GM12878 (cell line): ENCODE data around the gene COL24A1. TPM values are rescaled to one million over a fixed set of nuclear protein-coding genes. Genes with fewer than 3 reads are reported as not detected.

Experiments
- ATAC-seq: fragments of 200-7000 bp; cut with Tn5 transposase; 3 replicates; pipeline ENCODE4 v1.9.1; 2020; ENCODE audit warnings: mild to moderate bottlenecking, moderate library complexity
- BruUV-seq: library from RNA; stranded (reverse); fragments of 400-500 nt; replicated peaks from 2 replicates; lab custom pipeline; 2021; lab: Mats Ljungman, UMichigan
- CTCF ChIA-PET: fragments of 300-600 bp; sonication (Branson Sonifier 250); formaldehyde crosslinking; extraction: SDS; loops from one replicate; lab custom pipeline; 2021; ENCODE audit warnings: inconsistent platforms; lab: Yijun Ruan, JAX
- POLR2A ChIA-PET: fragments of 350-600 bp; formaldehyde crosslinking; extraction: SDS; loops from one replicate; lab custom pipeline; 2021; ENCODE audit warnings: inconsistent platforms; lab: Charles Lee
- RAD21 ChIA-PET: fragments of 300-600 bp; sonication (Branson Sonifier 250); formaldehyde crosslinking; loops from one replicate; lab custom pipeline; 2023; ENCODE audit warnings: antibody characterized with exemption; ENCODE audit not compliant: unreplicated experiment; lab: Charles Lee
- SMC1A ChIA-PET: fragments of 300-600 bp; sonication (Branson Sonifier 250); formaldehyde crosslinking; loops from one replicate; lab custom pipeline; 2023; ENCODE audit not compliant: unreplicated experiment, uncharacterized antibody; lab: Charles Lee
- DNase-seq: peaks from one replicate; pipeline ENCODE4 v3.0.0-alpha.2; 2011; ENCODE audit warnings: low read depth, low spot score
- FAIRE-seq: peaks from 3 replicates; lab custom pipeline; 2011; peaks lifted over from hg19 to GRCh38; lab: Jason Lieb, UNC
- H2AFZ ChIP-seq: 2 replicates; pipeline ENCODE4 v1.6.0; 2011; ENCODE audit warnings: low read depth, low read length, control low read depth; ENCODE audit not compliant: control insufficient read depth
- H3K27ac ChIP-seq: 2 replicates; pipeline ENCODE4 v1.5.1; 2011; ENCODE audit warnings: control low read depth; ENCODE audit not compliant: control insufficient read depth, insufficient read depth
- H3K27me3 ChIP-seq, 2 experiments: replicated peaks in 1 of 2; 2 replicates each; pipeline versions ENCODE4 v1.6.0 to v1.6.1; 2011; ENCODE audit warnings: low read length in 1 of 2; ENCODE audit not compliant: control insufficient read depth in 2 of 2, insufficient read depth in 2 of 2
- H3K36me3 ChIP-seq, 2 experiments: 2 replicates each; pipeline ENCODE4 v1.5.1; 2011; ENCODE audit warnings: low read length in 1 of 2; ENCODE audit not compliant: control insufficient read depth in 2 of 2, insufficient read depth in 2 of 2
- H3K4me1 ChIP-seq: 2 replicates; pipeline ENCODE4 v1.6.1; 2011; ENCODE audit warnings: mild to moderate bottlenecking, low read length, moderate library complexity, mixed read lengths; ENCODE audit not compliant: control insufficient read depth, insufficient read depth
- H3K4me2 ChIP-seq: 2 replicates; pipeline ENCODE4 v1.6.0; 2011; ENCODE audit warnings: control low read depth; ENCODE audit not compliant: control insufficient read depth, insufficient read depth
- H3K4me3 ChIP-seq: fragments of 200-600 bp; sonication (generic); 2 replicates; pipeline ENCODE4 v1.5.1; 2016
- H3K79me2 ChIP-seq: 2 replicates; pipeline ENCODE4 v1.6.0; 2011; ENCODE audit warnings: low read length; ENCODE audit not compliant: control insufficient read depth, insufficient read depth
- H3K9ac ChIP-seq: 2 replicates; pipeline ENCODE4 v1.8.0; 2011; ENCODE audit warnings: low read length, control low read depth, mixed read lengths; ENCODE audit not compliant: control insufficient read depth, insufficient read depth
- H3K9me3 ChIP-seq: replicated peaks from 3 replicates; pipeline ENCODE4 v1.5.1; 2011; ENCODE audit warnings: mild to moderate bottlenecking, low read length; ENCODE audit not compliant: control insufficient read depth, insufficient read depth
- H4K20me1 ChIP-seq: 2 replicates; pipeline ENCODE4 v1.6.0; 2011; ENCODE audit not compliant: control insufficient read depth, insufficient read depth
- BCL11A ChIP-seq: IDR thresholded peaks from 2 replicates; pipeline ENCODE4 v1.6.1; 2011; ENCODE audit warnings: low read depth, low read length
- CTCF ChIP-seq, 3 experiments: IDR thresholded peaks in 2 of 3; conservative IDR thresholded peaks in 1 of 3; 2 replicates each; pipeline ENCODE4 v1.5.1; 2011; ENCODE audit warnings: low read depth in 3 of 3, low read length in 3 of 3, mild to moderate bottlenecking in 3 of 3, control low read depth in 2 of 3, moderate library complexity in 2 of 3, inconsistent platforms in 1 of 3, mixed read lengths in 1 of 3; ENCODE audit not compliant: control insufficient read depth in 2 of 3, insufficient read depth in 1 of 3; ENCODE audit errors: extremely low read depth in 1 of 3
- RUNX3 ChIP-seq: IDR thresholded peaks from 2 replicates; pipeline ENCODE4 v1.6.1; 2012; ENCODE audit warnings: low read length, inconsistent platforms
- WGBS: methylation state at CpG from one replicate; pipeline ENCODE4 v1.1.6; 2016; ENCODE audit warnings: low lambda C conversion rate; ENCODE audit not compliant: insufficient replicate concordance, insufficient coverage; ENCODE audit errors: missing lambda C conversion rate; 5-methylcytosine and 5-hydroxymethylcytosine counted together
- in situ Hi-C: fragments of 300-500 bp; cut with MboI; formaldehyde crosslinking; loops from 9 replicates; pipeline ENCODE4 v1.14.3; 2018; ENCODE audit warnings: mixed read lengths
- intact Hi-C: fragments of 100-400 bp; cut with micrococcal nuclease; formaldehyde crosslinking; loops from one replicate; pipeline ENCODE4 v1.14.2; 2022; ENCODE audit not compliant: unreplicated experiment
- polyA plus RNA-seq, 11 experiments: library from polyadenylated mRNA; depleted of rRNA in 4 of 11; unstranded in 6 of 11; stranded (reverse) in 5 of 11; fragments of >200 nt; fragmentation: Nextera tagmentation in 4 of 11; fragmentation: Illumina TruSeq in 1 of 11; extraction: Ambion mirVana in 4 of 11; extraction: Trizol in 1 of 11; gene quantifications; 1 replicate in 1 of 11; 2 replicates in 10 of 11; pipeline versions ENCODE4 v1.2.1 to v1.2.3, GENCODE V29; 2011 to 2016; ENCODE audit warnings: inconsistent platforms in 2 of 11, missing spikeins in 2 of 11, low read depth in 1 of 11
- total RNA-seq, 4 experiments: library from RNA; depleted of rRNA in 3 of 4; stranded (reverse); fragments of >200 nt in 3 of 4; fragmentation: Illumina TruSeq in 1 of 4; extraction: Trizol in 1 of 4; gene quantifications; 2 replicates each; pipeline versions ENCODE4 v1.2.1 to v1.2.3, GENCODE V29; 2013 to 2021

COL24A1 gene
- total and polyA plus RNA-seq, 10 of the 15 experiments (the other 5 are each of a cell fraction or from before 2014, with no cell fraction given), result 0.19 to 4.1 (median 2.0) TPM

- WGBS, result 85% methylated on average over 1 of the region's 1 CpG
- H3K27ac ChIP-seq, result no peak overlapping the region
- peak in 1 of 3 experiments; percentile 10; a peak in 1 of 6 replicates for TF ChIP-seq CTCF (IDR thresholded peaks at IDR 0.05 in 2 of 3, conservative IDR thresholded peaks at IDR 0.05 in 1 of 3; ENCODE audit: control insufficient read depth in 2 of 3, extremely low read depth in 1 of 3, insufficient read depth in 1 of 3, low read depth in 3 of 3, low read length in 3 of 3)
- no peak for TF ChIP-seq BCL11A
- TF ChIP-seq RUNX3, result no peak
- H3K79me2 ChIP-seq, result no peaks in the 10 kb centered on the region; the same call in none of the 2 replicates
- no peaks in the 10 kb centered on the region for H3K4me1 ChIP-seq
- intact Hi-C loops (loop anchor here (10.0 kb wide), 1 partner anchor 388 kb away; no protein-coding TSS in a partner anchor), in situ Hi-C loops (loop anchor here (10.0 kb wide), 1 partner anchor 388 kb away; no protein-coding TSS in a partner anchor)
- ChIA-PET POLR2A (no interaction called here), SMC1A (interaction anchor here (0.6 to 1.4 kb wide), 6 partner anchors 9 to 384 kb away, joined by 3 to 6 read pairs (median 3); no protein-coding TSS in a partner anchor), RAD21 (interaction anchor here (1.0 kb wide), 2 partner anchors 9 to 416 kb away, joined by 3 to 4 read pairs; partner anchors contain the start of gene BCL10), CTCF (interaction anchor here (0.6 to 2.0 kb wide), 23 partner anchors 9 to 748 kb away, joined by 3 to 12 read pairs (median 4); partner anchors contain the start of gene ZNHIT6)
- H3K4me2 ChIP-seq, result no peak overlapping the region
- no TSS peak for BruUV-seq
- no peaks in the 10 kb centered on the region for H3K27me3 ChIP-seq
- no peak overlapping the region for H3K4me3 ChIP-seq
- H4K20me1 ChIP-seq, result no peaks in the 10 kb centered on the region
- no peaks in the 10 kb centered on the region for H3K9me3 ChIP-seq
- FAIRE-seq (no peak), ATAC-seq (no peak), DNase-seq (no peak)
- H3K9ac ChIP-seq, result no peak overlapping the region
- H3K36me3 ChIP-seq, result peaks cover 0 to 8% of the 10 kb centered on the region in 2 experiments; a peak in 3 of 4 replicates
- no peak overlapping the region for H2AFZ ChIP-seq
These were observed 463.8 kb downstream of the COL24A1 start for GRCh38 chr1:85692730-85693314.
